Left lung (tissue), 10 donors: ENCODE measurements around the gene ARID5B. TPM values are rescaled to one million over a fixed set of nuclear protein-coding genes. Genes with fewer than 3 reads are reported as not detected.
A peak's percentile ranks its signal among the peaks of the same experiment; 100 is the strongest.

ENCODE experiments used
- ATAC-seq: fragments of 200-7000 bp; cut with Tn5 transposase; one replicate; pipeline ENCODE4 v1.9.1; 2020; ENCODE audit warnings: moderate library complexity
- DNase-seq, 4 donors: peaks; one replicate each; pipeline ENCODE4 v3.0.0-alpha.2; 2013 to 2020
- H3K27ac ChIP-seq, 2 donors: fragments of 200-600 bp; sonication (generic) in 1 of 2; one replicate each; pipeline versions ENCODE4 v1.5.0 to v1.8.0; 2020 to 2021
- H3K27me3 ChIP-seq, 2 donors: fragments of 200-600 bp; sonication (generic) in 1 of 2; one replicate each; pipeline versions ENCODE4 v1.5.0 to v1.8.0; 2020 to 2021
- H3K36me3 ChIP-seq, 2 donors: fragments of 200-600 bp; sonication (generic) in 1 of 2; one replicate each; pipeline versions ENCODE4 v1.5.0 to v1.8.0; 2020 to 2021
- H3K4me1 ChIP-seq, 2 donors: fragments of 200-600 bp; one replicate each; pipeline ENCODE4 v1.8.0; 2021
- H3K4me3 ChIP-seq, 2 donors: fragments of 200-600 bp; sonication (generic) in 1 of 2; one replicate each; pipeline versions ENCODE4 v1.5.0 to v1.8.0; 2020 to 2021; ENCODE audit warnings: mild to moderate bottlenecking in 1 of 2
- H3K9me3 ChIP-seq, 2 donors: fragments of 200-600 bp; sonication (generic) in 1 of 2; one replicate each; pipeline versions ENCODE4 v1.5.0 to v1.8.0; 2020 to 2021
- intact Hi-C, 2 donors: fragments of 100-400 bp; cut with DNase I; formaldehyde crosslinking; loops; one replicate each; pipeline versions ENCODE4 v1.11.2 to v1.14.2; 2022
- polyA plus RNA-seq, 6 donors: library from polyadenylated mRNA; unstranded; fragments of 120-200 nt; gene quantifications; one replicate each; pipeline ENCODE4 v1.2.1, GENCODE V29; 2013; ENCODE audit not compliant: insufficient read length in 6 of 6
- total RNA-seq, 2 donors: library from RNA; stranded (reverse); fragmentation: NEBNext Ultra II Directional; extraction: Animal tissue kit (Norgen Biotek cat#: 25700); gene quantifications; one replicate each; pipeline ENCODE4 v1.2.1, GENCODE V29; 2021
- TF ChIP-seq, protein P1 (sequence below), 2 donors: fragments of 200-600 bp; sonication (generic) in 1 of 2; IDR thresholded peaks; one replicate each; pipeline versions ENCODE4 v1.5.0 to v1.8.0; 2021; ENCODE audit warnings: antibody characterized with exemption in 2 of 2
- donor health status: DM: no; HTN: yes; CAD: no.
- donor health status: DM: no; HTN: no; CAD: no.

Gene ARID5B
- total and polyA plus RNA-seq, 8 donors = 29.9 to 51.5 (median 44.4) TPM

DNA sequence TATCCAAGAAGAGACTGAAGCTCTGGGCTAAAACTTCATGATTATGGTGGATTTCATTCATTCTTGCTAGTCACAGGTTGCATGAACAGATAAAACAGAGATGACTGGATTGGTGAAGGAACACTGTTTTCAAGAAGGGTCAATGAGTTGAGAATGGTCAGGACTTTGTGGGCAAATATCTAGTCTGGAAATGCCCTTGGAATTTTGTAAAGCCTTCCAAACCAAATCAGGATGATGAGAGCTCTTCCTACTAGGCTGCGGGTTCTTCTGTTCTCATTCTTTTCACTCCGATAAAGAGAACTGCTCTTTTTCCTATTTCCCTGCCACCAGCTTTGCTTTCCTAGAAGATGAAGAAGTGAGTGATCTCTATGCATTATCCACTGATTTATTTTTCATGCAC lies 171.4 kb downstream of the ARID5B start:
- H3K4me1 ChIP-seq = peaks cover 2 to 21% of the 10 kb centered on the region in 2 donors
- no peaks in the 10 kb centered on the region for H3K9me3 ChIP-seq
- intact Hi-C loops = no loop called here
- H3K4me3 ChIP-seq = no peak overlapping the region
- H3K36me3 ChIP-seq = peaks cover 0 to 63% of the 10 kb centered on the region in 2 donors
- DNase-seq (no peak), ATAC-seq (no peak)
- no peaks in the 10 kb centered on the region for H3K27me3 ChIP-seq
- TF ChIP-seq, protein P1, sequence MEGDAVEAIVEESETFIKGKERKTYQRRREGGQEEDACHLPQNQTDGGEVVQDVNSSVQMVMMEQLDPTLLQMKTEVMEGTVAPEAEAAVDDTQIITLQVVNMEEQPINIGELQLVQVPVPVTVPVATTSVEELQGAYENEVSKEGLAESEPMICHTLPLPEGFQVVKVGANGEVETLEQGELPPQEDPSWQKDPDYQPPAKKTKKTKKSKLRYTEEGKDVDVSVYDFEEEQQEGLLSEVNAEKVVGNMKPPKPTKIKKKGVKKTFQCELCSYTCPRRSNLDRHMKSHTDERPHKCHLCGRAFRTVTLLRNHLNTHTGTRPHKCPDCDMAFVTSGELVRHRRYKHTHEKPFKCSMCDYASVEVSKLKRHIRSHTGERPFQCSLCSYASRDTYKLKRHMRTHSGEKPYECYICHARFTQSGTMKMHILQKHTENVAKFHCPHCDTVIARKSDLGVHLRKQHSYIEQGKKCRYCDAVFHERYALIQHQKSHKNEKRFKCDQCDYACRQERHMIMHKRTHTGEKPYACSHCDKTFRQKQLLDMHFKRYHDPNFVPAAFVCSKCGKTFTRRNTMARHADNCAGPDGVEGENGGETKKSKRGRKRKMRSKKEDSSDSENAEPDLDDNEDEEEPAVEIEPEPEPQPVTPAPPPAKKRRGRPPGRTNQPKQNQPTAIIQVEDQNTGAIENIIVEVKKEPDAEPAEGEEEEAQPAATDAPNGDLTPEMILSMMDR (IDR thresholded peaks at IDR 0.05) = no peak
- H3K27ac ChIP-seq = no peak overlapping the region

DNA sequence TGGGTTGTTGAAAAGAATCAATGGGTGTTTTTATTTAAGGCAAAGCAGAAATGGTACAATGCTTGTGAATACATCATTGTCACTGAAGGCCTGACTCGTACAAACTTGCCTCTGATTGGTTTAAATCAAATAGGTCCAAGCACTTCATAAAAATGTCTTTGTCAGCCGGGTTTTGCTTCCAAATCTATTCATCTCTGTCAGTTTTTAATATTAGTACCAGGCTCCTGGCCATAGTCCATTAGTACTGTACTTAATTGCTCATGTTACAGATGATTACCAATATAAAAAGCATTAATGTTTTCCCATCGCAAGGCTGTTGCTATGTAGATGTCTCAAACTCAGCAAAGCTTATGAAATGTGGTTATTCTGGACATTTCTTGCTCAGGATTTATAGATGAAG lies 171.9 kb downstream of the ARID5B start:
- no peaks in the 10 kb centered on the region for H3K9me3 ChIP-seq
- H3K27ac ChIP-seq = no peak overlapping the region
- TF ChIP-seq, protein P1 (IDR thresholded peaks at IDR 0.05) = no peak
- peaks cover 2 to 16% of the 10 kb centered on the region in 2 donors for H3K4me1 ChIP-seq
- ATAC-seq (no peak), DNase-seq (no peak)
- no peaks in the 10 kb centered on the region for H3K27me3 ChIP-seq
- peaks cover 0 to 68% of the 10 kb centered on the region in 2 donors for H3K36me3 ChIP-seq
- intact Hi-C loops = no loop called here
- H3K4me3 ChIP-seq = no peak overlapping the region

DNA sequence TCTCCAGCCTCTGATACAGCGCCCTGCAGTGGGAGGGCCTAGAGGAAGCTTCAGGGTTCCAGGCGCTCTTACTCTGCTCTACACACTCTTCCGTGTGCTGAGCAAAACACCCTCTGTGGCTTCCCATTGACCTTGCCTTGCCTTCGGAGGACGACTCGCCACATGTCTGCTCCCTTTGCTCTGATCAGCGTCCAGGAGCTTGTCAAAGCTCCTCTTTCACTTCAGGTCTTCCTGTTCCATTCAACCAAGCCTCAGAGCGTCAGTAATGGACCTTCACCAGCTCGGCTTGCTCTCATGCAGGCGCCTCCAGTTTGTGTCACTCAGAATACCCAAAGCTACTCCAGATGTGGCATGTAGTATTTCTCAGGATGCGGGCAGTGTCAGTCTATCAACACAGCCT lies 173.9 kb downstream of the ARID5B start:
- ATAC-seq = peak; percentile 10
- Histone ChIP-seq H3K27me3 (no peaks in the 10 kb centered on the region), H3K4me1 (peaks cover 0 to 5% of the 10 kb centered on the region in 2 donors), H3K36me3 (peaks cover 0 to 57% of the 10 kb centered on the region in 2 donors), H3K4me3 (no peak overlapping the region), H3K27ac (peak overlapping the region; percentile 13 to 41), H3K9me3 (no peaks in the 10 kb centered on the region)
- intact Hi-C loops = no loop called here
- DNase-seq = no peak
- TF ChIP-seq, protein P1 (IDR thresholded peaks at IDR 0.05) = no peak

DNA sequence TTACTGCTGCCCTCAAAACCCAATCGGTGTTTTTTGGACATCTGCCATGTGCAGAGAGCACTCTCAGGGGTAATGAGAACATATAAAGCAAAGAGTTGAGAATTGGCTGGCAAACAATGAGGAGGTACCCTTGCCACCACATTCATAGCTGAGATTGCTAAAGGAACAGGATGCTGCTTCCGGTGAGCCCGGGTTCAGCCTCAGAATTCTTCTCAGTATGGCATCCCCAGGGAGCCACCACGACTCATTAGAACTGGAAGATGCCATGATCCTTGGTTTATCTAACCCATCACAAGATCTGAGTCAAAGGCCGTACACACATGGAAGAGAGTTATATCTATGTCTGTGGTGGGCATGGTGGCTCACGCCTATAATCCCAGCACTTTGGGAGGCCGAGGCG lies 174.4 kb downstream of the ARID5B start:
- Histone ChIP-seq H3K9me3 (no peaks in the 10 kb centered on the region), H3K4me1 (peaks cover 0 to 10% of the 10 kb centered on the region in 2 donors), H3K4me3 (no peak overlapping the region), H3K36me3 (peaks cover 0 to 52% of the 10 kb centered on the region in 2 donors), H3K27ac (peak overlapping the region in 1 of 2 donors; percentile 41), H3K27me3 (no peaks in the 10 kb centered on the region)
- intact Hi-C loops = no loop called here
- peak; percentile 4 for ATAC-seq
- TF ChIP-seq, protein P1 (IDR thresholded peaks at IDR 0.05) = no peak
- DNase-seq = no peak

DNA sequence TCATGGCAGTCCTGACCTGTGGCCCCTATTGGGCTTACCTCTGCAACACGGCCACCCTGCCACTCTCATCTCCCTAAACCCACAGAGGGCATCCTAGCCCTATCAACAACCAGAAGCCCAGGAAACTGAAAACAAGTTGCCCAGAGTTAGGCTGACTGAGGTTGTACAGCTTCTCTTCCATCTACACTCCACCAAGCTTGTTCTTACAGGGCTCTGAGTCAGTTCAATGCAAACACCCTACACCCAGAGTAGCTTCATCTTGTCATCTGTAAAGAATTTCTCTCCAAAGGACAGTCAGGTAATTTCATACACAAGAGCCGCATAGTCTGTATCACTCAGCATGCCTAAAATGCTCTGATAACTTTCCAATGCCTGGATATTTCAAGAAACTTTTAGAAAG lies 175.4 kb downstream of the ARID5B start:
- Histone ChIP-seq H3K4me1 (peaks cover under 1 to 20% of the 10 kb centered on the region in 2 donors), H3K27ac (peak overlapping the region; percentile 46 to 65), H3K9me3 (no peaks in the 10 kb centered on the region), H3K36me3 (peaks cover 0 to 42% of the 10 kb centered on the region in 2 donors), H3K27me3 (no peaks in the 10 kb centered on the region), H3K4me3 (no peak overlapping the region)
- TF ChIP-seq, protein P1 (IDR thresholded peaks at IDR 0.05) = no peak
- no peak for DNase-seq
- peak; percentile 81 for ATAC-seq
- intact Hi-C loops = no loop called here
